GM19372 (cell line): ENCODE data around the gene UFD1.

Experiments
- ATAC-seq: cut with Tn5 transposase; IDR thresholded peaks from one replicate; pipeline ENCODE4 v1.9.1; 2021; ENCODE audit warnings: mild to moderate bottlenecking, low read depth, moderate library complexity; ENCODE audit not compliant: unreplicated experiment

UFD1 gene

GRCh38 chr22:19402642-19403191, 76.3 kb downstream of the UFD1 start:
- no peak for ATAC-seq

DNA sequence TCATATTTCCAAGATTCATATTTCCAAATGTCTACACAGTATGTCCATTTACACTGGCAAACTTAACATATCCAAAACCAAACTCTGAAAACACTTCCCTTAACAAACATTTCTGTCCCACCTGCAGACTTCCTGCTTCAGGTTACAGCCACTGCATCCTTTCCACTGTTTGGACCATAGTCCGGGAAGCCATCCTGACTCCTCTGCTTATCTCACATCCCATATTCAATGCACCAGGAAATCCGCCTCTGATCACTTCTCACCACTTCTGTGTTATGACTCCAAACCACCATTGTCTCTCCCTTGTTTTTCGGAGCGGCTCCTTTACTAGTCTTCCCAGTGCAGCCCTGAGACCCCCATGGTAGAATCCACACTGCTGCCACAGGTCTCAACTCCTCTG, 77.5 kb downstream of the UFD1 start:
- no peak for ATAC-seq

DNA sequence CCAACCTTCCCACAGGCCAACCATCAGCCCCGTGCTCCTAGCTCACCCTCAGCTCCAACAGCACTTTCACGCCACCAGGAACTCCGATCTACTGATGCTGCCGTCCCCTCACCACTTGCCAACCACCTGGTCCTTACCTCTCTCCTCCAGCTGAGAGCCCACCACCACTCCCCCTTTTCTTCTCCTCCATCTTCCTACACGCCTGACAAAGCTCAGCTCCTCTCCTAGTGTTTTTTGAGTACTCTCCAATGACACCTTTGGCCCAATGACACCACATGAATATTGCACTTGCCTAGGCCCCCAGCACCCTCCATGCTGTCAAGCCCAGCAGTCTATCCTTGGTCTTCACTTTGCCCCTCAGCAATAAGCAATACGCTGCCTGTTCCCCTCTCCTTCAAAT, 78.1 kb downstream of the UFD1 start:
- no peak for ATAC-seq
